SK-N-SH treated with all-trans-retinoic acid at 6 μM for 48 hours (cell line): ENCODE data around the gene SDR9C7.

ENCODE experiments used
- ESRRG ChIP-seq: fragments of 250-450 bp; sonication (Bioruptor Pico); IDR thresholded peaks from 2 replicates; pipeline ENCODE4 v1.6.1; 2021; ENCODE audit warnings: mild to moderate bottlenecking
- ISL1 ChIP-seq: fragments of 250-450 bp; sonication (Bioruptor Pico); IDR thresholded peaks from 2 replicates; pipeline ENCODE4 v2.1.2; 2022; ENCODE audit warnings: mild to moderate bottlenecking, moderate library complexity
- TCF4 ChIP-seq: fragments of 250-450 bp; sonication (Bioruptor Pico); IDR thresholded peaks from 2 replicates; pipeline ENCODE4 v1.8.0; 2021; ENCODE audit warnings: mild to moderate bottlenecking, moderate library complexity, borderline replicate concordance
- ZFP30 ChIP-seq: fragments of 450-650 bp; formaldehyde crosslinking; IDR thresholded peaks from 2 replicates; pipeline ENCODE4 v1.5.0; 2022; ENCODE audit warnings: mild to moderate bottlenecking, moderate library complexity
- ZNF8 ChIP-seq: fragments of 450-650 bp; formaldehyde crosslinking; IDR thresholded peaks from 2 replicates; pipeline ENCODE4 v1.5.0; 2020; ENCODE audit warnings: mild to moderate bottlenecking, moderate library complexity
- TF ChIP-seq, protein P1 (sequence below): fragments of 250-450 bp; sonication (Bioruptor Pico); IDR thresholded peaks from 2 replicates; pipeline ENCODE4 v1.8.0; 2021; ENCODE audit warnings: low read depth, mild to moderate bottlenecking, moderate library complexity, borderline replicate concordance
- TF ChIP-seq, protein P2 (sequence below): fragments of 250-450 bp; sonication (Bioruptor Pico); IDR thresholded peaks from 2 replicates; pipeline ENCODE4 v1.5.0; 2020; ENCODE audit warnings: mild to moderate bottlenecking, moderate library complexity
- TF ChIP-seq, protein P3 (sequence below): fragments of 250-450 bp; sonication (Bioruptor Pico); IDR thresholded peaks from 2 replicates; pipeline ENCODE4 v1.8.0; 2020; ENCODE audit warnings: mild to moderate bottlenecking, moderate library complexity, borderline replicate concordance

DNA sequence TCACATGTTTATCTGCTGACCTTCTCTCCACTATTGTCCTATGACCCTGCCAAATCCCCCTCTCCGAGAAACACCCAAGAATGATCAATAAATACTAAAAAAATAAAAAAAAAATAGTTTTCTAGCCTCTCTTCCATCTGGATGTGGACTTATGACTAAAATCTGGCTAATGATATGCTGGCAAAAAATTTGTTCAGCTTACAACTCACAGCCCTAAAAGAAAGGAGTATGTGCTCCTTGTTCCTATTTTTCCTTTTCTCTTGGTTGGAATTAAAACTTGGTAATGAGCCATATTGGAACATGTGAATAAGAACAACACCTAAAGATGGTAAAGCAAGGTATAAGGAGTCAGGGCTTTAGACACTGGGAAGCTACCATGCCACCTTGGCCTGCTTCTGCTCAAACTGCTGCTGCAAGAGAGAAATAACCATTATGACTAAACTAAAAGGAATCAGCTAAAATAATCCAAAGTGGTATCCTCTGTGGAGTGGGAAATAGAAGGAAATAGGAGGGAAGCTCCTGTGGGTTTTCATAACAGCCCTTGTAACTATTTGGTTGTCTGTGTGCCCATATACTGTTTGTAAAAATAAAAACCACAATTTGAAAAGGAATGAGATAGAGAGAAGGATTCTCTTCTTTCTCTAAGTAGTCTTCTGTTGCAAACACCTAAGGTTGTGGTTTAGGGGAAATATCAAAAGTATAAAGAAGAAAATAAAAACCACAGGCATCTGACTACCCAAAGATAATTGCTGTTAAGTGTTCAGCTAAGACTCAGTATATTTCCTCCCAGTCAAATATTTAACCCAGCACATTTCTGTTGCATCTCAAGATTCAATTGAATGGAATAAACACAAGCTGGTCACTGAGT is 53.8 kb downstream of the SDR9C7 start:
- TF ChIP-seq, protein P1, sequence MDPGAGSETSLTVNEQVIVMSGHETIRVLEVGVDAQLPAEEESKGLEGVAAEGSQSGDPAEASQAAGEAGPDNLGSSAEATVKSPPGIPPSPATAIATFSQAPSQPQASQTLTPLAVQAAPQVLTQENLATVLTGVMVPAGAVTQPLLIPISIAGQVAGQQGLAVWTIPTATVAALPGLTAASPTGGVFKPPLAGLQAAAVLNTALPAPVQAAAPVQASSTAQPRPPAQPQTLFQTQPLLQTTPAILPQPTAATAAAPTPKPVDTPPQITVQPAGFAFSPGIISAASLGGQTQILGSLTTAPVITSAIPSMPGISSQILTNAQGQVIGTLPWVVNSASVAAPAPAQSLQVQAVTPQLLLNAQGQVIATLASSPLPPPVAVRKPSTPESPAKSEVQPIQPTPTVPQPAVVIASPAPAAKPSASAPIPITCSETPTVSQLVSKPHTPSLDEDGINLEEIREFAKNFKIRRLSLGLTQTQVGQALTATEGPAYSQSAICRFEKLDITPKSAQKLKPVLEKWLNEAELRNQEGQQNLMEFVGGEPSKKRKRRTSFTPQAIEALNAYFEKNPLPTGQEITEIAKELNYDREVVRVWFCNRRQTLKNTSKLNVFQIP: no peak
- TF ChIP-seq ZNF8 (CRISPR knock-in tag): no peak
- TF ChIP-seq ZFP30: no peak
- TF ChIP-seq ESRRG (CRISPR knock-in tag): no peak
- TF ChIP-seq TCF4 (CRISPR knock-in tag): no peak
- TF ChIP-seq, protein P2, sequence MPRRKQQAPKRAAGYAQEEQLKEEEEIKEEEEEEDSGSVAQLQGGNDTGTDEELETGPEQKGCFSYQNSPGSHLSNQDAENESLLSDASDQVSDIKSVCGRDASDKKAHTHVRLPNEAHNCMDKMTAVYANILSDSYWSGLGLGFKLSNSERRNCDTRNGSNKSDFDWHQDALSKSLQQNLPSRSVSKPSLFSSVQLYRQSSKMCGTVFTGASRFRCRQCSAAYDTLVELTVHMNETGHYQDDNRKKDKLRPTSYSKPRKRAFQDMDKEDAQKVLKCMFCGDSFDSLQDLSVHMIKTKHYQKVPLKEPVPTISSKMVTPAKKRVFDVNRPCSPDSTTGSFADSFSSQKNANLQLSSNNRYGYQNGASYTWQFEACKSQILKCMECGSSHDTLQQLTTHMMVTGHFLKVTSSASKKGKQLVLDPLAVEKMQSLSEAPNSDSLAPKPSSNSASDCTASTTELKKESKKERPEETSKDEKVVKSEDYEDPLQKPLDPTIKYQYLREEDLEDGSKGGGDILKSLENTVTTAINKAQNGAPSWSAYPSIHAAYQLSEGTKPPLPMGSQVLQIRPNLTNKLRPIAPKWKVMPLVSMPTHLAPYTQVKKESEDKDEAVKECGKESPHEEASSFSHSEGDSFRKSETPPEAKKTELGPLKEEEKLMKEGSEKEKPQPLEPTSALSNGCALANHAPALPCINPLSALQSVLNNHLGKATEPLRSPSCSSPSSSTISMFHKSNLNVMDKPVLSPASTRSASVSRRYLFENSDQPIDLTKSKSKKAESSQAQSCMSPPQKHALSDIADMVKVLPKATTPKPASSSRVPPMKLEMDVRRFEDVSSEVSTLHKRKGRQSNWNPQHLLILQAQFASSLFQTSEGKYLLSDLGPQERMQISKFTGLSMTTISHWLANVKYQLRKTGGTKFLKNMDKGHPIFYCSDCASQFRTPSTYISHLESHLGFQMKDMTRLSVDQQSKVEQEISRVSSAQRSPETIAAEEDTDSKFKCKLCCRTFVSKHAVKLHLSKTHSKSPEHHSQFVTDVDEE: no peak
- no peak for TF ChIP-seq ISL1 (CRISPR knock-in tag)
- TF ChIP-seq, protein P3, sequence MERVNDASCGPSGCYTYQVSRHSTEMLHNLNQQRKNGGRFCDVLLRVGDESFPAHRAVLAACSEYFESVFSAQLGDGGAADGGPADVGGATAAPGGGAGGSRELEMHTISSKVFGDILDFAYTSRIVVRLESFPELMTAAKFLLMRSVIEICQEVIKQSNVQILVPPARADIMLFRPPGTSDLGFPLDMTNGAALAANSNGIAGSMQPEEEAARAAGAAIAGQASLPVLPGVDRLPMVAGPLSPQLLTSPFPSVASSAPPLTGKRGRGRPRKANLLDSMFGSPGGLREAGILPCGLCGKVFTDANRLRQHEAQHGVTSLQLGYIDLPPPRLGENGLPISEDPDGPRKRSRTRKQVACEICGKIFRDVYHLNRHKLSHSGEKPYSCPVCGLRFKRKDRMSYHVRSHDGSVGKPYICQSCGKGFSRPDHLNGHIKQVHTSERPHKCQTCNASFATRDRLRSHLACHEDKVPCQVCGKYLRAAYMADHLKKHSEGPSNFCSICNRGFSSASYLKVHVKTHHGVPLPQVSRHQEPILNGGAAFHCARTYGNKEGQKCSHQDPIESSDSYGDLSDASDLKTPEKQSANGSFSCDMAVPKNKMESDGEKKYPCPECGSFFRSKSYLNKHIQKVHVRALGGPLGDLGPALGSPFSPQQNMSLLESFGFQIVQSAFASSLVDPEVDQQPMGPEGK (CRISPR knock-in tag): no peak
